CD4-positive, alpha-beta T cell (primary cell): ENCODE measurements around the gene MPIG6B. TPM values are rescaled to one million over a fixed set of nuclear protein-coding genes. Genes with fewer than 3 reads are reported as not detected.

Experiments
- ATAC-seq: fragments of 200-7000 bp; cut with Tn5 transposase; one replicate; pipeline ENCODE4 v1.10.0; 2022; ENCODE audit warnings: mild to moderate bottlenecking; ENCODE audit not compliant: poor library complexity
- CTCF ChIA-PET: fragments of 350-600 bp; sonication (Branson Sonifier 250); formaldehyde crosslinking; loops from one replicate; lab custom pipeline; 2021; ENCODE audit warnings: antibody characterized with exemption, inconsistent platforms; lab: Charles Lee
- POLR2A ChIA-PET: fragments of 350-600 bp; sonication (Branson Sonifier 250); formaldehyde crosslinking; loops from one replicate; lab custom pipeline; 2021; ENCODE audit warnings: antibody characterized with exemption, inconsistent platforms; lab: Charles Lee
- DNase-seq, 14 experiments: peaks; one replicate each; pipeline ENCODE4 v3.0.0-alpha.2; 2013 to 2020; ENCODE audit warnings: mixed read lengths in 2 of 14
- H3K27ac ChIP-seq, 2 donors: one replicate each; pipeline versions ENCODE4 v1.5.1 to v1.7.0; 2013; ENCODE audit warnings: low read length in 2 of 2, low read depth in 1 of 2, mild to moderate bottlenecking in 1 of 2
- H3K27me3 ChIP-seq, 2 experiments: 1 replicate in 1 of 2; 2 replicates in 1 of 2; pipeline versions ENCODE4 v1.6.1 to v1.7.0; 2013; ENCODE audit warnings: low read length in 2 of 2, control low read depth in 1 of 2, mild to moderate bottlenecking in 1 of 2, moderate library complexity in 1 of 2; ENCODE audit not compliant: insufficient read depth in 2 of 2, control insufficient read depth in 1 of 2
- H3K36me3 ChIP-seq: one replicate; pipeline ENCODE4 v1.6.1; 2013; ENCODE audit warnings: low read length, control low read depth; ENCODE audit not compliant: insufficient read depth
- H3K4me1 ChIP-seq: one replicate; pipeline ENCODE4 v1.6.1; 2013; ENCODE audit warnings: low read length, control low read depth; ENCODE audit not compliant: insufficient read depth
- H3K4me3 ChIP-seq: one replicate; pipeline ENCODE4 v1.5.1; 2013; ENCODE audit warnings: mild to moderate bottlenecking, low read length, moderate library complexity
- H3K9me3 ChIP-seq, 2 experiments: 1 replicate in 1 of 2; 2 replicates in 1 of 2; pipeline versions ENCODE4 v1.6.1 to v1.7.0; 2013; ENCODE audit warnings: low read length in 2 of 2, mild to moderate bottlenecking in 2 of 2, control low read depth in 1 of 2, moderate library complexity in 1 of 2; ENCODE audit not compliant: control insufficient read depth in 1 of 2, insufficient read depth in 1 of 2
- H3K27ac Mint-ChIP-seq: one replicate; pipeline ENCODE4 v1.8.0; 2020; ENCODE audit warnings: mixed read lengths
- H3K27me3 Mint-ChIP-seq: one replicate; pipeline ENCODE4 v1.8.0; 2021; ENCODE audit warnings: mixed read lengths
- H3K36me3 Mint-ChIP-seq: one replicate; pipeline ENCODE4 v1.8.0; 2021; ENCODE audit warnings: low read depth, mixed read lengths
- H3K4me1 Mint-ChIP-seq: one replicate; pipeline ENCODE4 v1.8.0; 2021; ENCODE audit warnings: low read depth, mixed read lengths
- H3K4me3 Mint-ChIP-seq: one replicate; pipeline ENCODE4 v1.8.0; 2020; ENCODE audit warnings: mild to moderate bottlenecking, mixed read lengths
- H3K9me3 Mint-ChIP-seq: one replicate; pipeline ENCODE4 v1.8.0; 2020; ENCODE audit warnings: mixed read lengths
- intact Hi-C, 2 experiments: fragments of 100-400 bp; cut with DNase I in 1 of 2; cut with micrococcal nuclease in 1 of 2; formaldehyde crosslinking; loops; one replicate each; pipeline versions ENCODE4 v1.15.1 to v1.9.0; 2023 to 2025; cut with DNase I, micrococcal nuclease
- total RNA-seq, 174 experiments: library from RNA in 2 of 174; stranded (reverse) in 2 of 174; gene quantifications; one replicate each; pipeline ENCODE4 v1.2.3 and lab custom pipeline; 2021 to 2026
- TF ChIP-seq, protein P1 (sequence below): fragments of 200-600 bp; IDR thresholded peaks from one replicate; pipeline ENCODE4 v1.8.0; 2022; ENCODE audit warnings: antibody characterized with exemption, mild to moderate bottlenecking

The MPIG6B gene
- total RNA-seq, 2 experiments from 2014 or later, result 0.11 to 0.17 TPM

DNA sequence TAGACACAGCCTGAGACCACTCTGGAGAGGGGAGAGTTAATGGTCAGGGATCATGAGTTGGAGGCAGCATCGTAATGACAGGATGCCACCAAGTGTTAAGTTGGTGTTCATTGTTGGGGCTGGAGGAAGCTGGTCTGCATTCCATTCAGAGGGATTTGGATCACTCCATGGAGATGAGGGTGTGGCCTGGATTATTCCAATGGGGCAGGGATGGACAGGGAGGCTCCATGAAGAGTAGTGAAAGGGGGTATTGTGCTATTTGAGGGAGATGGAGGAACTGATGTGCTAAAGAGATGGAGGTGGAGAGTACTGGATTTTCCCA lies 40.4 kb downstream of the MPIG6B start:
- no peak for ATAC-seq
- DNase-seq, result no peak
- H3K27me3 Mint-ChIP-seq, result no peaks in the 10 kb centered on the region
- Histone ChIP-seq H3K27me3 (no peaks in the 10 kb centered on the region), H3K9me3 (no peaks in the 10 kb centered on the region), H3K4me3 (no peak overlapping the region), H3K4me1 (peaks cover 5% of the 10 kb centered on the region), H3K36me3 (peaks cover 2% of the 10 kb centered on the region), H3K27ac (no peak overlapping the region)
- ChIA-PET POLR2A (no interaction called here), CTCF (interaction anchor here (0.6 kb wide), 1 partner anchor 68 kb away, joined by 6 read pairs; no protein-coding TSS in a partner anchor)
- TF ChIP-seq, protein P1, sequence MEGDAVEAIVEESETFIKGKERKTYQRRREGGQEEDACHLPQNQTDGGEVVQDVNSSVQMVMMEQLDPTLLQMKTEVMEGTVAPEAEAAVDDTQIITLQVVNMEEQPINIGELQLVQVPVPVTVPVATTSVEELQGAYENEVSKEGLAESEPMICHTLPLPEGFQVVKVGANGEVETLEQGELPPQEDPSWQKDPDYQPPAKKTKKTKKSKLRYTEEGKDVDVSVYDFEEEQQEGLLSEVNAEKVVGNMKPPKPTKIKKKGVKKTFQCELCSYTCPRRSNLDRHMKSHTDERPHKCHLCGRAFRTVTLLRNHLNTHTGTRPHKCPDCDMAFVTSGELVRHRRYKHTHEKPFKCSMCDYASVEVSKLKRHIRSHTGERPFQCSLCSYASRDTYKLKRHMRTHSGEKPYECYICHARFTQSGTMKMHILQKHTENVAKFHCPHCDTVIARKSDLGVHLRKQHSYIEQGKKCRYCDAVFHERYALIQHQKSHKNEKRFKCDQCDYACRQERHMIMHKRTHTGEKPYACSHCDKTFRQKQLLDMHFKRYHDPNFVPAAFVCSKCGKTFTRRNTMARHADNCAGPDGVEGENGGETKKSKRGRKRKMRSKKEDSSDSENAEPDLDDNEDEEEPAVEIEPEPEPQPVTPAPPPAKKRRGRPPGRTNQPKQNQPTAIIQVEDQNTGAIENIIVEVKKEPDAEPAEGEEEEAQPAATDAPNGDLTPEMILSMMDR, result no peak
- H3K27ac Mint-ChIP-seq, result no peak overlapping the region
- H3K4me1 Mint-ChIP-seq, result no peaks in the 10 kb centered on the region
- intact Hi-C loops, result no loop called here
- peaks cover 4% of the 10 kb centered on the region for H3K36me3 Mint-ChIP-seq
- H3K9me3 Mint-ChIP-seq, result no peaks in the 10 kb centered on the region
- H3K4me3 Mint-ChIP-seq, result no peak overlapping the region

DNA sequence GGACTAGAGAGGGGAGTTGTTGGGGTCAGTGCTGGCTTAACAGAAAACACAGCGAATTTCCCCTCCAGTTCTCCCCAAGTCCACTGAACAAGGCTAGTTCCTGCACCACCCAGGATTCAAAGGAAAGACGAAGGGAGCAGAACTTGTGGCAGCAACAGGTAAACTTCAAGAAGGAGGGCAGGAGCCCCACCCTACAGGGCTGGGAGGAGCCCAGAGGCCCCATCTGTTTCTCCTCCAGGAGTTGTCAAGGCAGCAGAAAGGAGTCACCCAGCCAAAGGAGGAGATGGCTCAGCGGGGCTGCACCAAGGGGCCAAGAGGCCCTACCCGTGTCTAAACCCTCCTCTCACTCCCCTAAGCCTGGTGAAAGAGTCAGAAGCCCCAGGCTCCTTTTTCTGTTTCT lies 41.0 kb downstream of the MPIG6B start:
- no peaks in the 10 kb centered on the region for H3K9me3 Mint-ChIP-seq
- no peaks in the 10 kb centered on the region for H3K27me3 Mint-ChIP-seq
- H3K27ac ChIP-seq, result no peak overlapping the region
- DNase-seq (no peak), ATAC-seq (no peak)
- H3K4me1 ChIP-seq, result peaks cover 8% of the 10 kb centered on the region
- no peaks in the 10 kb centered on the region for H3K9me3 ChIP-seq
- H3K36me3 ChIP-seq, result peaks cover 2% of the 10 kb centered on the region
- no peak overlapping the region for H3K4me3 Mint-ChIP-seq
- no peak overlapping the region for H3K4me3 ChIP-seq
- intact Hi-C loops, result no loop called here
- CTCF ChIA-PET, result interaction anchor here (0.6 kb wide), 1 partner anchor 68 kb away, joined by 6 read pairs; no protein-coding TSS in a partner anchor
- no peaks in the 10 kb centered on the region for H3K4me1 Mint-ChIP-seq
- POLR2A ChIA-PET, result no interaction called here
- H3K27ac Mint-ChIP-seq, result no peak overlapping the region
- H3K27me3 ChIP-seq, result no peaks in the 10 kb centered on the region
- H3K36me3 Mint-ChIP-seq, result peaks cover 4% of the 10 kb centered on the region
- TF ChIP-seq, protein P1, result no peak

DNA sequence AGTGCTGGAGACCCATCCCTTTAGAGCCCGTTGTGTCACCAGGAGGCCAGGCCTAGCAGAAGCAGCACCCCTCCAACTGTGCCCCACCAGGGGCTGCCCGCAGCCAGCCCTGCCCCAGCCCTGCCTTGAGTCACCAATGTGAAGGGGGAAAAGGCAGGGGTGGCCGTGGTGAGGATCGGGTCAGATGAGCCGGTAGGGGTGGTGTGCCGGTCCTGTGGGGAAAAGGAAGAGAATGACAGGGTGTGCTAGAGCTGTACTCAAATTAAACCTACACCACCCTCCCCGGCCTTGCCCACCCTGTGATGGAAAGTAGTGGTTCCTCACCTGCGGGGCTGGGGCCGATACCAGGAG lies 42.4 kb downstream of the MPIG6B start:
- H3K27me3 Mint-ChIP-seq, result no peaks in the 10 kb centered on the region
- CTCF ChIA-PET, result no interaction called here
- Histone ChIP-seq H3K4me3 (no peak overlapping the region), H3K36me3 (peaks cover 2% of the 10 kb centered on the region), H3K9me3 (no peaks in the 10 kb centered on the region), H3K4me1 (peaks cover 16% of the 10 kb centered on the region), H3K27ac (no peak overlapping the region), H3K27me3 (no peaks in the 10 kb centered on the region)
- POLR2A ChIA-PET, result interaction anchor here (1.2 kb wide), 1 partner anchor 12 kb away, joined by 3 read pairs; the partner anchor contains the start of gene VWA7
- intact Hi-C loops, result no loop called here
- H3K36me3 Mint-ChIP-seq, result peaks cover 3% of the 10 kb centered on the region
- TF ChIP-seq, protein P1, result no peak
- no peak for ATAC-seq
- H3K27ac Mint-ChIP-seq, result no peak overlapping the region
- H3K4me3 Mint-ChIP-seq, result no peak overlapping the region
- H3K4me1 Mint-ChIP-seq, result peaks cover 8% of the 10 kb centered on the region
- DNase-seq, result no peak
- no peaks in the 10 kb centered on the region for H3K9me3 Mint-ChIP-seq
